ENCODE measurements around the gene FICD. TPM values are rescaled to one million over a fixed set of nuclear protein-coding genes. Genes with fewer than 3 reads are reported as not detected.
A peak's percentile ranks its signal among the peaks of the same experiment; 100 is the strongest.

Gene FICD
- total and polyA plus RNA-seq, 4 donors, result 3.5 to 17.1 (median 7.1) TPM

DNA sequence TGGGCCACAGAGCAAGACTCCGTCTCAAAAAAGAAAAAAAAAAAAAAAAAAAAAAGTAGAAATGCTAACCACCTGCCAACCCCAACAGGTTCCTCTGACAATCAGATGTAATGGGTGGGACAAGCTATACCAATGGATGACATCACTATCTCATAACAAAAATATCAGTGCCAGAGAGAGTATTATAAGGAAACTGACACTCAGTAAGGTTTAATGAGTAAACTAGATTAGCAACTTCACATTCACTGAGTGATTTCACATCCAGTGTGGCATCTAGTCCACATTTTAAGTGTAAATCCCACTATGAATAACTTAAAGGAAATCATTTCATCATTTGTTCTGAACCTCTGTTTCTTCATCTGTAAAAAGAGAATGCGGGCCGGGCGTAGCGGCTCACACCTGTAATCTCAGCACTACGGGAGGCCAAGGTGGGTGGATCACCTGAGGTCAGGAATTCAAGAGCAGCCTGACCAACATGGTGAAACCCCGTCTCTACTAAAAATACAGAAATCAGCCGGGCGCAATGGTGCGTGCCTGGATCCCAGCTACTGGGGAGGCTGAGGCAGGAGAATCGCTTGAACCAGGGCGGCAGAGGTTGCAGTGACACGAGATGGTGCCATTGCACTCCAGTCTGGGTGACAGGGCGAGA is 44.1 kb downstream of the FICD start:
- Histone ChIP-seq H3K27ac (ENCODE audit: low read depth in 1 of 2, low read length in 1 of 2) (no peak overlapping the region), H3K4me1 (ENCODE audit: control insufficient read depth in 5 of 5, insufficient read depth in 5 of 5, low read length in 5 of 5) (peaks cover 0 to 26% (median 12%) of the 10 kb centered on the region in 5 donors), H3K4me3 (no peak overlapping the region), H3K9me3 (ENCODE audit: control insufficient read depth in 4 of 4, insufficient read depth in 3 of 4, low read length in 3 of 4) (no peaks in the 10 kb centered on the region), H3K27me3 (ENCODE audit: control insufficient read depth in 3 of 3, insufficient read depth in 3 of 3, low read length in 2 of 3) (no peaks in the 10 kb centered on the region), H3K36me3 (ENCODE audit: control insufficient read depth in 4 of 4, insufficient read depth in 4 of 4, low read length in 4 of 4) (peaks cover 0 to 10% (median 5%) of the 10 kb centered on the region in 4 donors), H3K9ac (ENCODE audit: insufficient read depth in 1 of 2, low read length in 2 of 2) (no peak overlapping the region)
- no peak for TF ChIP-seq CTCF (IDR thresholded peaks at IDR 0.05; ENCODE audit: control extremely low read depth, extremely low read depth)
- DNase-seq (no peak), ATAC-seq (ENCODE audit: insufficient read depth, low FRiP score) (no peak)
- 81 to 90% methylated on average over 13 of the region's 14 CpGs for WGBS, 2 donors

DNA sequence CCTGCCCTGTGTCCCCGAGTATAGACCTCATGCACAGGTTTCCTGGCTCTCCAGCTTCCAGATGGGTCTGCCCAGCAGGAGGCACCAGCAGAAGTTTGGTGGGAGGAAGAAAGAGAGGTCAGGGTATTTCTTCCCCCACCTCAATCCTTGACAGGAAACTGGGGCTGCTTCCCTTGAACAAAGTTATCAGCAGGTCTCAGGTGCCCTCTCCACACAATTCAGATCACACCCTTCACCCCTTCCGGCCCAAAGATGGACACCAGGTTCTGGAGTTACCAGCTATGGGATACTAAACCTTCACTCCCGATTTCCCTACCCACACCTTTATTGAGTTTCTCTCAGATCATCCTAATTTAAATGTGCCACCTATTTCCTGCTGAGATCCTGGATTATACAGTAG is 44.7 kb downstream of the FICD start:
- 50 to 60% methylated on average over 3 of the region's 3 CpGs for WGBS, 2 donors
- Histone ChIP-seq H3K27me3 (ENCODE audit: control insufficient read depth in 3 of 3, insufficient read depth in 3 of 3, low read length in 2 of 3) (no peaks in the 10 kb centered on the region), H3K27ac (ENCODE audit: low read depth in 1 of 2, low read length in 1 of 2) (peak overlapping the region in 1 of 2 donors; percentile 15), H3K4me3 (no peak overlapping the region), H3K4me1 (ENCODE audit: control insufficient read depth in 5 of 5, insufficient read depth in 5 of 5, low read length in 5 of 5) (peaks cover 0 to 26% (median 12%) of the 10 kb centered on the region in 5 donors), H3K9ac (ENCODE audit: insufficient read depth in 1 of 2, low read length in 2 of 2) (peak overlapping the region; percentile 81 to 90), H3K36me3 (ENCODE audit: control insufficient read depth in 4 of 4, insufficient read depth in 4 of 4, low read length in 4 of 4) (peaks cover 0 to 14% (median 9%) of the 10 kb centered on the region in 4 donors), H3K9me3 (ENCODE audit: control insufficient read depth in 4 of 4, insufficient read depth in 3 of 4, low read length in 3 of 4) (no peaks in the 10 kb centered on the region)
- no peak for DNase-seq
- no peak for TF ChIP-seq CTCF (IDR thresholded peaks at IDR 0.05; ENCODE audit: control extremely low read depth, extremely low read depth)
- no peak for ATAC-seq (ENCODE audit: insufficient read depth, low FRiP score)

GRCh38 chr12:108560321-108560721 is 45.2 kb downstream of the FICD start:
- Histone ChIP-seq H3K27ac (ENCODE audit: low read depth in 1 of 2, low read length in 1 of 2) (peak overlapping the region; percentile 82 to 93), H3K9ac (ENCODE audit: insufficient read depth in 1 of 2, low read length in 2 of 2) (peak overlapping the region; percentile 81 to 90), H3K9me3 (ENCODE audit: control insufficient read depth in 4 of 4, insufficient read depth in 3 of 4, low read length in 3 of 4) (no peaks in the 10 kb centered on the region), H3K27me3 (ENCODE audit: control insufficient read depth in 3 of 3, insufficient read depth in 3 of 3, low read length in 2 of 3) (no peaks in the 10 kb centered on the region), H3K4me3 (peak overlapping the region; percentile 91), H3K36me3 (ENCODE audit: control insufficient read depth in 4 of 4, insufficient read depth in 4 of 4, low read length in 4 of 4) (peaks cover 0 to 19% (median 12%) of the 10 kb centered on the region in 4 donors), H3K4me1 (ENCODE audit: control insufficient read depth in 5 of 5, insufficient read depth in 5 of 5, low read length in 5 of 5) (peaks cover 0 to 26% (median 12%) of the 10 kb centered on the region in 5 donors)
- ATAC-seq (ENCODE audit: insufficient read depth, low FRiP score) (no peak), DNase-seq (peak in 1 of 3 donors; percentile 30)
- WGBS, 2 donors, result 1% methylated on average over 12 of the region's 12 CpGs
- TF ChIP-seq CTCF (IDR thresholded peaks at IDR 0.05; ENCODE audit: control extremely low read depth, extremely low read depth), result no peak
